Measurements from ENCODE around the gene NPIPB9. TPM values are rescaled to one million over a fixed set of nuclear protein-coding genes. Genes with fewer than 3 reads are reported as not detected.
A peak's percentile ranks its signal among the peaks of the same experiment; 100 is the strongest.
"Not testable (repeated sequence)": the region's sequence is repeated elsewhere in the genome, so short reads cannot be mapped to it uniquely, and the experiment has no call there.

The NPIPB9 gene
- total RNA-seq, 1 donor from 2014 or later = 0.86 TPM

DNA sequence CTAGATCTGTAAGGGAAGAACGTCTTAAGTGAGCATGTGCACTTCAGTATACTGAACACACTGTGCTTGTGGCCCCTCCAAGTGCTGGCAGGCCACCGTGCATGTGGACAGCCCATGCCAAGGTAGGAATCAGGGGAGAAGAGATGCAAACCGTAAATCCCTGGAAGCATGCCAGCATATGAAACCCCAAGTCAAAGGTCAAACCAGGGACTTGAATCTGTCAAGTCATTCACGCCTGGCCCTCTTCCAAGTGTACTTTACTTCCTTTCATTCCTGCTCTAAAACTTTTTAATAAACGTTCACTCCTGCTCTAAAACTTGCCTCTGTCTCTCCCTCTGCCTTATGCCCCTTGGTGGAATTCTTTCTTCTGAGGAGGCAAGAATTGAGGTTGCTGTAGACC lies 68.4 kb downstream of the NPIPB9 start:
- H3K4me1 ChIP-seq (ENCODE audit: insufficient read depth, low read length) = peaks cover 16% of the 10 kb centered on the region
- peaks cover 24% of the 10 kb centered on the region for H3K79me2 ChIP-seq (ENCODE audit: insufficient read depth, low read length)
- no peaks in the 10 kb centered on the region for H3K9me3 ChIP-seq (ENCODE audit: insufficient read depth, low read depth, low read length)
- no peak overlapping the region for H3K27ac ChIP-seq (ENCODE audit: low read depth, low read length)
- no peak overlapping the region for H2AFZ ChIP-seq (ENCODE audit: low read depth, low read length)
- no peak overlapping the region for H3K4me2 ChIP-seq (ENCODE audit: low read length)
- H3K4me3 ChIP-seq (ENCODE audit: insufficient read depth, low read depth, low read length) = no peak overlapping the region
- no peak overlapping the region for H3K4me3 Mint-ChIP-seq (ENCODE audit: unreplicated experiment)
- H3K9ac ChIP-seq (ENCODE audit: low read length) = no peak overlapping the region
- H3K4me1 Mint-ChIP-seq (ENCODE audit: low read depth, unreplicated experiment) = peaks cover 3% of the 10 kb centered on the region
- peaks cover 8% of the 10 kb centered on the region for H3K36me3 Mint-ChIP-seq (ENCODE audit: low read depth, unreplicated experiment)
- H3K27me3 Mint-ChIP-seq (ENCODE audit: low read depth, unreplicated experiment) = no peaks in the 10 kb centered on the region
- H4K20me1 ChIP-seq (ENCODE audit: insufficient read depth, low read length) = peaks cover 7% of the 10 kb centered on the region
- no peak for DNase-seq (ENCODE audit: low read depth)
- H3K27me3 ChIP-seq (ENCODE audit: insufficient read depth, low read length) = no peaks in the 10 kb centered on the region
- H3K9me3 Mint-ChIP-seq (ENCODE audit: unreplicated experiment) = no peaks in the 10 kb centered on the region
- no peak for TF ChIP-seq CTCF (IDR thresholded peaks at IDR 0.05; ENCODE audit: insufficient read depth, low read depth, low read length)
- no peak for TF ChIP-seq EZH2 (IDR thresholded peaks at IDR 0.05; ENCODE audit: insufficient read depth, low read length)
- H3K36me3 ChIP-seq (ENCODE audit: insufficient read depth, low read length) = no peaks in the 10 kb centered on the region
- H3K27ac Mint-ChIP-seq (ENCODE audit: unreplicated experiment) = no peak overlapping the region
- no peak for FAIRE-seq

GRCh38 chr16:28820546-28820945 lies 69.0 kb downstream of the NPIPB9 start:
- H3K9me3 ChIP-seq (ENCODE audit: insufficient read depth, low read depth, low read length); H2AFZ ChIP-seq (ENCODE audit: low read depth, low read length); H3K27ac ChIP-seq (ENCODE audit: low read depth, low read length); H3K36me3 ChIP-seq (ENCODE audit: insufficient read depth, low read length); H3K9ac ChIP-seq (ENCODE audit: low read length); FAIRE-seq; H3K4me3 ChIP-seq (ENCODE audit: insufficient read depth, low read depth, low read length); H3K27me3 Mint-ChIP-seq (ENCODE audit: low read depth, unreplicated experiment); H3K27me3 ChIP-seq (ENCODE audit: insufficient read depth, low read length); H3K27ac Mint-ChIP-seq (ENCODE audit: unreplicated experiment); H3K4me2 ChIP-seq (ENCODE audit: low read length); DNase-seq (ENCODE audit: low read depth); H3K9me3 Mint-ChIP-seq (ENCODE audit: unreplicated experiment); H3K4me1 Mint-ChIP-seq (ENCODE audit: low read depth, unreplicated experiment): not testable (repeated sequence)
- peaks cover 13% of the 10 kb centered on the region for H4K20me1 ChIP-seq (ENCODE audit: insufficient read depth, low read length)
- H3K4me3 Mint-ChIP-seq (ENCODE audit: unreplicated experiment) = peak overlapping the region; percentile 54
- peaks cover 11% of the 10 kb centered on the region for H3K36me3 Mint-ChIP-seq (ENCODE audit: low read depth, unreplicated experiment)
- peaks cover 21% of the 10 kb centered on the region for H3K4me1 ChIP-seq (ENCODE audit: insufficient read depth, low read length)
- peaks cover 30% of the 10 kb centered on the region for H3K79me2 ChIP-seq (ENCODE audit: insufficient read depth, low read length)

DNA sequence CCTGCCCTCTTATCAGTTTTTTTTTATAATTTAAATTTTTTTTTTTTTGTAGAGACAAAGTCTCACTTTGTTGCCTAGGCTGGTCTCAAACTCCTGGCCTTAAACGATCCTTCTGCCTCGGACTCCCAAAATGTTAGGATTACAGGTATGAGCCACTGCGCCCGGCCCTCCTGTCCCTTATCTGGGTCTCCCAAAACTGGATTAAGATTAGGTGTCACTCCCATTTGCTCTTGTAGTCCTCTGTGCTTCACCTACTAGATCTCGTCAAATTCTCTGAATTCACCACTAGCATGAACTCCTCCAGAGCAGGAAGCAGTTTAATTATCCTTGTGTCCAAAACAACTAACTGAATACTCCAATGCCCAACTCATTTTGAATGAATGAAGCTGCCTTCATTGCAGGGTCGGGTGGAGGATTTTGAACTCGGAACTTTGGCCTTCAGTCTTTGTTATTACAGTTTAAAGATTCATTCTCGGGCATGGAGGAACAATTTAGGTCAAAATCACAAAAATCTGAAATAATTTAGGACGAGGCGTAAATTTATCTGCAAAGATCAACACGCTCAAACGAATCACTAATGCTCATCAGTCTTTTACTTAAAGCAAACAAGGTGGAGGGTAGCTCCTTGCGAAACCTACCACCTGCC lies 70.4 kb downstream of the NPIPB9 start:
- peak overlapping the region; percentile 96 for H3K27ac ChIP-seq (ENCODE audit: low read depth, low read length)
- H3K9me3 ChIP-seq (ENCODE audit: insufficient read depth, low read depth, low read length) = no peaks in the 10 kb centered on the region
- Mint-ChIP-seq H3K4me1 (ENCODE audit: low read depth, unreplicated experiment) (peaks cover 23% of the 10 kb centered on the region), H3K4me3 (ENCODE audit: unreplicated experiment) (peak overlapping the region; percentile 83), H3K27ac (ENCODE audit: unreplicated experiment) (peak overlapping the region; percentile 28), H3K36me3 (ENCODE audit: low read depth, unreplicated experiment) (peaks cover 17% of the 10 kb centered on the region), H3K27me3 (ENCODE audit: low read depth, unreplicated experiment) (no peaks in the 10 kb centered on the region), H3K9me3 (ENCODE audit: unreplicated experiment) (no peaks in the 10 kb centered on the region)
- H3K4me1 ChIP-seq (ENCODE audit: insufficient read depth, low read length) = peaks cover 28% of the 10 kb centered on the region
- DNase-seq (ENCODE audit: low read depth) = no peak
- TF ChIP-seq EZH2 (IDR thresholded peaks at IDR 0.05; ENCODE audit: insufficient read depth, low read length) (no peak), CTCF (IDR thresholded peaks at IDR 0.05; ENCODE audit: insufficient read depth, low read depth, low read length) (no peak)
- peak overlapping the region; percentile 98 for H3K4me3 ChIP-seq (ENCODE audit: insufficient read depth, low read depth, low read length)
- peaks cover 18% of the 10 kb centered on the region for H3K36me3 ChIP-seq (ENCODE audit: insufficient read depth, low read length)
- no peak for FAIRE-seq
- peak overlapping the region; percentile 98 for H3K9ac ChIP-seq (ENCODE audit: low read length)
- no peaks in the 10 kb centered on the region for H3K27me3 ChIP-seq (ENCODE audit: insufficient read depth, low read length)
- peaks cover 27% of the 10 kb centered on the region for H4K20me1 ChIP-seq (ENCODE audit: insufficient read depth, low read length)
- peak overlapping the region; percentile 80 for H2AFZ ChIP-seq (ENCODE audit: low read depth, low read length)
- peak overlapping the region; percentile 91 for H3K4me2 ChIP-seq (ENCODE audit: low read length)
- peaks cover 44% of the 10 kb centered on the region for H3K79me2 ChIP-seq (ENCODE audit: insufficient read depth, low read length)

Small RNA genes within 50 kb of the gene (microRNA-seq; reads per million reads assigned to microRNA genes)
- gene MIR6862-2 = not detected

Other genes starting within 250 kb of the NPIPB9 start
- not detected in 2 replicates for gene IL27, start 245.0 kb upstream of the NPIPB9 start, total RNA-seq
- 3.8 and 9.5 TPM in 2 replicates for gene NUPR1, start 212.8 kb upstream of the NPIPB9 start, total RNA-seq
- gene SGF29, start 197.9 kb upstream of the NPIPB9 start, total RNA-seq = 10.6 and 12.1 TPM in 2 replicates
- not detected in 2 replicates for gene SULT1A2, start 154.7 kb upstream of the NPIPB9 start, total RNA-seq
- gene SULT1A1, start 141.7 kb upstream of the NPIPB9 start, total RNA-seq = 0.41 and 0.53 TPM in 2 replicates
- gene NPIPB8, start 113.7 kb upstream of the NPIPB9 start, total RNA-seq = not detected in 2 replicates
- 880 and 953 TPM in 2 replicates for gene EIF3C, start 40.3 kb upstream of the NPIPB9 start, total RNA-seq
- 169 and 191 TPM in 2 replicates for gene ATXN2L, start 71.2 kb downstream of the NPIPB9 start, total RNA-seq
- 136 and 147 TPM in 2 replicates for gene TUFM, start 94.6 kb downstream of the NPIPB9 start, total RNA-seq
- 27.6 and 34.2 TPM in 2 replicates for gene SH2B1, start 112.1 kb downstream of the NPIPB9 start, total RNA-seq
- 1.0 and 2.0 TPM in 2 replicates for gene ATP2A1, start 126.7 kb downstream of the NPIPB9 start, total RNA-seq
- 18.6 and 19.4 TPM in 2 replicates for gene RABEP2, start 173.5 kb downstream of the NPIPB9 start, total RNA-seq
- gene CD19, start 180.2 kb downstream of the NPIPB9 start, total RNA-seq = not detected in 2 replicates
- 25.0 and 32.6 TPM in 2 replicates for gene NFATC2IP, start 199.2 kb downstream of the NPIPB9 start, total RNA-seq
- 57.8 and 65.8 TPM in 2 replicates for gene SPNS1, start 223.0 kb downstream of the NPIPB9 start, total RNA-seq
- gene LAT, start 233.3 kb downstream of the NPIPB9 start, total RNA-seq = 2.6 and 3.3 TPM in 2 replicates

Measured in astrocyte (in vitro differentiated cells and primary cell).